Upper lobe of right lung (tissue), 1 donor: ENCODE results near the gene FIP1L1. TPM values are rescaled to one million over a fixed set of nuclear protein-coding genes. Genes with fewer than 3 reads are reported as not detected.

Source experiments
- ATAC-seq: fragments of 200-7000 bp; cut with Tn5 transposase; one replicate; pipeline ENCODE4 v1.9.1; 2020; ENCODE audit warnings: mild to moderate bottlenecking, moderate library complexity
- DNase-seq: peaks from one replicate; pipeline ENCODE4 v3.0.0-alpha.2; 2020
- H3K27ac ChIP-seq: fragments of 200-600 bp; one replicate; pipeline ENCODE4 v1.8.0; 2022
- H3K27me3 ChIP-seq: fragments of 200-600 bp; one replicate; pipeline ENCODE4 v1.8.0; 2022; ENCODE audit warnings: mild to moderate bottlenecking
- H3K36me3 ChIP-seq: fragments of 200-600 bp; one replicate; pipeline ENCODE4 v1.8.0; 2022
- H3K4me1 ChIP-seq: fragments of 200-600 bp; one replicate; pipeline ENCODE4 v1.8.0; 2022
- H3K4me3 ChIP-seq: fragments of 200-600 bp; one replicate; pipeline ENCODE4 v1.8.0; 2022; ENCODE audit warnings: mild to moderate bottlenecking
- H3K9me3 ChIP-seq: fragments of 200-600 bp; one replicate; pipeline ENCODE4 v1.8.0; 2022
- intact Hi-C: fragments of 100-400 bp; cut with DNase I; formaldehyde crosslinking; loops from one replicate; pipeline ENCODE4 v1.11.0; 2022
- total RNA-seq: library from RNA; stranded (reverse); fragmentation: NEBNext Ultra II Directional; extraction: Animal tissue kit (Norgen Biotek cat#: 25700); gene quantifications from one replicate; pipeline ENCODE4 v1.2.1, GENCODE V29; 2021
- TF ChIP-seq, protein P1 (sequence below): fragments of 200-600 bp; IDR thresholded peaks from one replicate; pipeline ENCODE4 v1.8.0; 2022; ENCODE audit warnings: antibody characterized with exemption
- donor health status: DM: no; HTN: yes; CAD: no; lungs with severe emphysema.

FIP1L1 gene
- total RNA-seq, 1 donor from 2014 or later: 39.0 TPM

DNA sequence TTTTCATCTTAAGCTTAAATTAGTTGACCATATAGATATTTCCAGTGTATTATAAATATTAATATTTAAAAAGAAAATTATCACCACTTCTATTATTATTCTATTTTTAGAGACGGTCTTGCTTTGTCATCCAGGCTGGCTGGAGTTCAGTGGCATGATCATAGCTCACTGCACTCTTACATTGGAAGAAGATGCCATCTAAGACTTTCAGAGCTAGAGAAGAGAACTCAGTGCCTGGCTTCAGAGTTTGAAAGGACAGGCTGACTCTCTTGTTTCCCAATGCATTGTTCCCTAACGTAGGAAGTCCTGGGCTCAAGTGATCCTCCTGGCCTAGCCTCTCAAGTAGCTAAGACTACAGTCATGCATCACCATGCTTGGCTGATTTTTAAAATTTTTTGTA, 75.9 kb downstream of the FIP1L1 start:
- DNase-seq: no peak
- intact Hi-C loops: no loop called here
- Histone ChIP-seq H3K27me3 (no peaks in the 10 kb centered on the region), H3K9me3 (no peaks in the 10 kb centered on the region), H3K4me1 (no peaks in the 10 kb centered on the region), H3K36me3 (peaks cover 53% of the 10 kb centered on the region), H3K4me3 (no peak overlapping the region), H3K27ac (no peak overlapping the region)
- TF ChIP-seq, protein P1, sequence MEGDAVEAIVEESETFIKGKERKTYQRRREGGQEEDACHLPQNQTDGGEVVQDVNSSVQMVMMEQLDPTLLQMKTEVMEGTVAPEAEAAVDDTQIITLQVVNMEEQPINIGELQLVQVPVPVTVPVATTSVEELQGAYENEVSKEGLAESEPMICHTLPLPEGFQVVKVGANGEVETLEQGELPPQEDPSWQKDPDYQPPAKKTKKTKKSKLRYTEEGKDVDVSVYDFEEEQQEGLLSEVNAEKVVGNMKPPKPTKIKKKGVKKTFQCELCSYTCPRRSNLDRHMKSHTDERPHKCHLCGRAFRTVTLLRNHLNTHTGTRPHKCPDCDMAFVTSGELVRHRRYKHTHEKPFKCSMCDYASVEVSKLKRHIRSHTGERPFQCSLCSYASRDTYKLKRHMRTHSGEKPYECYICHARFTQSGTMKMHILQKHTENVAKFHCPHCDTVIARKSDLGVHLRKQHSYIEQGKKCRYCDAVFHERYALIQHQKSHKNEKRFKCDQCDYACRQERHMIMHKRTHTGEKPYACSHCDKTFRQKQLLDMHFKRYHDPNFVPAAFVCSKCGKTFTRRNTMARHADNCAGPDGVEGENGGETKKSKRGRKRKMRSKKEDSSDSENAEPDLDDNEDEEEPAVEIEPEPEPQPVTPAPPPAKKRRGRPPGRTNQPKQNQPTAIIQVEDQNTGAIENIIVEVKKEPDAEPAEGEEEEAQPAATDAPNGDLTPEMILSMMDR: no peak
- no peak for ATAC-seq

DNA sequence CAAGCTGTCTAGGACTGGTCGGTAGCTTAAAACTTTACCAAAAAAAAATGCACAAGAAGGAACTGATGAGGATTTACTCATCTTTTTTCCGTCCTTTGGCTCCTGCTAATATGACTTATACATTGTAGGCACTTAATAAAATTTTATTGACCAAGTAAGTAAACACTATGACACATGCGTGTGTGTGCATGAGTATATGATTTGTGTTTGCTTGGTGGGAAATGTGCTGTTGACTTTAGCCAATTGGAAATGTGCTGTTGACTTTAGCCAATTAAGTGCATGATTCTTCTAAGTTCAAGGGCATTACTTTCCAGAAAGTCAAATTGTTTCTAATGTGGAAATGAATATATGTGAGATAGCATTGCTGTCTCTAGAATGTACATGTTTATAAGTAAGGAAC, 78.3 kb downstream of the FIP1L1 start:
- Histone ChIP-seq H3K4me1 (no peaks in the 10 kb centered on the region), H3K27me3 (no peaks in the 10 kb centered on the region), H3K36me3 (peaks cover 77% of the 10 kb centered on the region), H3K9me3 (no peaks in the 10 kb centered on the region), H3K27ac (no peak overlapping the region), H3K4me3 (no peak overlapping the region)
- TF ChIP-seq, protein P1: no peak
- no peak for DNase-seq
- intact Hi-C loops: no loop called here
- no peak for ATAC-seq

DNA sequence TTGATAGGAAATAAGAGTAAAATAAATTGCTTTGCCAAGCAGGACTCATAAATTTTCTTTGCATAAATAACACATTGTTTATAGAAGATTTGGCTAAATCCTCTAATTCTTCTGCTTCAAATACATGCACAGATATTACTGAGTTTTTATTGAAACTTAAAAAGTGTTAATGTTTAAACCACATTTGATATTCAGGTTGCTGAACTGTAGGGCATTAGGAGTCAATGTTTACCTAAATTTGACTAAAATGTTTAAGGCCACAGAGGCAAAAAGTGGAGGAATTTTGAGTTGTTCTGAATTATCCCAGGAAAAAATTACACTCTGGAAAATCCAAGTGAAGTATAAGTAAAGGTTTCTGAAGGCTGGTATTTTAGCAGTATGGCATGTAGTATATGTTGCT, 78.7 kb downstream of the FIP1L1 start:
- Histone ChIP-seq H3K27ac (no peak overlapping the region), H3K4me1 (no peaks in the 10 kb centered on the region), H3K27me3 (no peaks in the 10 kb centered on the region), H3K4me3 (no peak overlapping the region), H3K9me3 (no peaks in the 10 kb centered on the region), H3K36me3 (peaks cover 81% of the 10 kb centered on the region)
- no peak for ATAC-seq
- no peak for DNase-seq
- intact Hi-C loops: no loop called here
- TF ChIP-seq, protein P1: no peak

DNA sequence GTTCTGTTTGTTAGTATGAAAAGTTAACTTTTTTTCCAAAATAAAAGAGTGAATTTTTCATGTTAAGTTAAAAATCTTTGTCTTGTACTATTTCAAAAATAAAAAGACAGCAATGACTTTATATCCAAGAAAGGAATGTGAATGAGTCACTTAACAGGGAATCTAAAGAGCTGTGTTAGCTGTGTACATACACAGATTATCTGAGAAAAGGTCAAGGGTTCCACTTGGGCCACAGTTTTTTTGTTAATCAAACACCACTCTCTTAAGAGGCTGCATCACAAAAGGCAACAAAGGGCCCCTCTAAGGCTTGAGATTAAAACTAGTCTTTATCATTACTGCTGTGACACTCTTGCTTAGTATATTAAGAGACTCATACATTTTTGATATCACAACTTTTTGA, 82.1 kb downstream of the FIP1L1 start:
- TF ChIP-seq, protein P1: no peak
- intact Hi-C loops: no loop called here
- DNase-seq (no peak), ATAC-seq (peak; percentile 60)
- Histone ChIP-seq H3K27ac (no peak overlapping the region), H3K27me3 (no peaks in the 10 kb centered on the region), H3K36me3 (peaks cover 73% of the 10 kb centered on the region), H3K9me3 (no peaks in the 10 kb centered on the region), H3K4me1 (no peaks in the 10 kb centered on the region), H3K4me3 (no peak overlapping the region)

DNA sequence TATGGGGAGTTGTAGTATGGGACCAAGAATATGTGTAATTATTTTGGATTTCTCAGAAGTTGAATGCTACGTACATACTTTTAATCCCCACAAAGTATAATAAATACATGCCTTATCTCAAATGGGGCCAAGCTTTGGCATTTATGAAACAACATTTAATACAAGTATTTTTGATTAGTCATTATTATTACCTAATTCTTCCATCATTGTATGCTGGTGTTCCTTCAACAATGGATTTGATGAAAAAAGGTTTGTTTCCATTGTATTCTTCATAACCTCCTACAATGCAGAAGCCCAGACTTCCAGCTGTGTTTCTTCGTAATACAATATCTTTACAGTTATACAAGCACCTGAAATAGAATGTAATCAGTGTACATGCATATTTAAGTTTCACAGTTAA, 83.8 kb downstream of the FIP1L1 start:
- Histone ChIP-seq H3K9me3 (no peaks in the 10 kb centered on the region), H3K36me3 (peaks cover 63% of the 10 kb centered on the region), H3K4me1 (no peaks in the 10 kb centered on the region), H3K27me3 (no peaks in the 10 kb centered on the region), H3K4me3 (no peak overlapping the region), H3K27ac (no peak overlapping the region)
- ATAC-seq: no peak
- intact Hi-C loops: no loop called here
- no peak for DNase-seq
- TF ChIP-seq, protein P1: no peak

DNA sequence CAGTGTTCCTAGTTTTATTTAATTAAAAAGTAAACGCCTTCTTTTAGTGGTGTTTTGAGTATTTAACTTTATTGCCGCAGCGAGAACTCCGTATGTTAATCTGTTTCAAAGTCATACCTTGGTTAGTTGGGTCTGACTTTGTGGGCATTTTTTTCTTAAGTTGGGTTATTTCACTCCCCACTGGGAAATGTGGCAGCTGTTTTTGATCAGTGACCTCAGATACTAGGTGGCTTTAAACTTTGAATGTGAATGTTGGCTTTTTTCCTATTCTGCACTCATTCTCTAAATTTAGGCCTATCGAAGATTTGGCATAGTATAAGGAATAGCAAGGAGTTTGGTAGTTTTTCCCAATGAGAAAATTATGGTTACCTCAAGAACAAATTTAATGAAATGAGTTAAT, 85.9 kb downstream of the FIP1L1 start:
- no peaks in the 10 kb centered on the region for H3K9me3 ChIP-seq
- H3K36me3 ChIP-seq: peaks cover 46% of the 10 kb centered on the region
- intact Hi-C loops: no loop called here
- H3K27me3 ChIP-seq: no peaks in the 10 kb centered on the region
- H3K27ac ChIP-seq: no peak overlapping the region
- no peak overlapping the region for H3K4me3 ChIP-seq
- no peaks in the 10 kb centered on the region for H3K4me1 ChIP-seq
- no peak for ATAC-seq
- DNase-seq: no peak
- TF ChIP-seq, protein P1: no peak
